Natural killer cell (primary cell): Measurements from ENCODE around the gene EHD4. TPM values are rescaled to one million over a fixed set of nuclear protein-coding genes. Genes with fewer than 3 reads are reported as not detected.

ENCODE experiments used
- ATAC-seq, 3 donors: fragments of 150-1000 bp in 2 of 3; fragments of 200-7000 bp in 1 of 3; cut with Tn5 transposase; 1 replicate in 1 of 3; 2 replicates in 2 of 3; pipeline ENCODE4 v1.10.0; 2021; ENCODE audit warnings: mild to moderate bottlenecking in 2 of 3, moderate library complexity in 2 of 3
- DNase-seq, 2 donors: peaks; one replicate each; pipeline versions ENCODE4 v3.0.0 to v3.0.0-alpha.2; 2013 to 2021; ENCODE audit warnings: mixed read lengths in 1 of 2
- H3K27ac ChIP-seq: one replicate; pipeline ENCODE4 v1.5.1; 2013; ENCODE audit warnings: mild to moderate bottlenecking, low read length
- H3K27me3 ChIP-seq: one replicate; pipeline ENCODE4 v1.6.1; 2013; ENCODE audit warnings: low read length; ENCODE audit not compliant: control insufficient read depth, insufficient read depth
- H3K36me3 ChIP-seq: one replicate; pipeline ENCODE4 v1.6.1; 2013; ENCODE audit warnings: low read length; ENCODE audit not compliant: control insufficient read depth, insufficient read depth
- H3K4me1 ChIP-seq: one replicate; pipeline ENCODE4 v1.6.1; 2013; ENCODE audit warnings: low read length; ENCODE audit not compliant: control insufficient read depth, insufficient read depth
- H3K4me3 ChIP-seq: one replicate; pipeline ENCODE4 v1.5.1; 2013; ENCODE audit warnings: low read length
- H3K9me3 ChIP-seq: one replicate; pipeline ENCODE4 v1.6.1; 2013; ENCODE audit warnings: low read length; ENCODE audit not compliant: control insufficient read depth, insufficient read depth
- H3K27ac Mint-ChIP-seq, 2 donors: one replicate each; pipeline ENCODE4 v1.8.0; 2022; ENCODE audit warnings: mild to moderate bottlenecking in 2 of 2, mixed read lengths in 2 of 2, moderate library complexity in 1 of 2
- H3K27me3 Mint-ChIP-seq, 2 donors: one replicate each; pipeline ENCODE4 v1.8.0; 2022; ENCODE audit warnings: low read depth in 2 of 2, mixed read lengths in 2 of 2
- H3K36me3 Mint-ChIP-seq: one replicate; pipeline ENCODE4 v1.8.0; 2022; ENCODE audit warnings: mixed read lengths
- H3K4me1 Mint-ChIP-seq, 2 donors: one replicate each; pipeline ENCODE4 v1.8.0; 2022; ENCODE audit warnings: mixed read lengths in 2 of 2
- H3K4me3 Mint-ChIP-seq: one replicate; pipeline ENCODE4 v1.8.0; 2022; ENCODE audit warnings: mild to moderate bottlenecking, moderate library complexity, mixed read lengths
- H3K9me3 Mint-ChIP-seq, 2 donors: one replicate each; pipeline ENCODE4 v1.8.0; 2022; ENCODE audit warnings: mixed read lengths in 2 of 2
- WGBS: methylation state at CpG from one replicate; pipeline ENCODE4 v1.1.7; 2013; ENCODE audit warnings: missing lambda C conversion rate; ENCODE audit not compliant: insufficient coverage; 5-methylcytosine and 5-hydroxymethylcytosine counted together
- intact Hi-C: fragments of 100-400 bp; cut with micrococcal nuclease; formaldehyde crosslinking; loops from one replicate; pipeline ENCODE4 v1.14.2; 2022
- total RNA-seq, 4 donors: library from RNA; stranded (reverse); fragments of 120-200 nt in 1 of 4; gene quantifications; one replicate each; pipeline versions ENCODE4 v1.2.3 to v1.2.4, GENCODE V29; 2013 to 2022
- TF ChIP-seq, protein P1 (sequence below): fragments of 200-600 bp; IDR thresholded peaks from one replicate; pipeline ENCODE4 v1.8.0; 2022; ENCODE audit warnings: antibody characterized with exemption

The EHD4 gene
- total RNA-seq, 3 donors from 2014 or later (not counting 1 experiment from before 2014, with no cell fraction given), result 28.4 to 34.6 (median 31.7) TPM

DNA sequence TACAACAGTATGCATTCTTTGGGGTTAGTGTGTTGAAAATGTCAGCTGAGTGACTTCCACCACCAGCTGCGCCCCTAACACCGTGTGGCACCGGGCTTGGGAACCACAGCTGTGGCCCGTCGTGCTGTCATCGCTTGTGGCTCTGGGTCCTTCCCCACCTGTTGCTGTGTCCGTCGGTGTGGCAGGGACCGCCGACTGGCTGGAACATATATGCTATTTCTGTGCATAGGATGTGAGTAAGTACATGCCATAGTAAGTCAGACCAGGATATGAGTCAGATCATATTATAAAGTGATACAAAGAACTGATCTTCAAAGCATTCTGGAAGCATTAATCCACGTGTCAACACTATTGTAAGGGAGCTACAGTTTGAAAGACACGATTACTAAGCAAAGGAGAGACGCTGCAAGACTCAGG is 31.9 kb downstream of the EHD4 start:
- ATAC-seq, result peak in 2 of 3 donors; percentile 9 to 35

DNA sequence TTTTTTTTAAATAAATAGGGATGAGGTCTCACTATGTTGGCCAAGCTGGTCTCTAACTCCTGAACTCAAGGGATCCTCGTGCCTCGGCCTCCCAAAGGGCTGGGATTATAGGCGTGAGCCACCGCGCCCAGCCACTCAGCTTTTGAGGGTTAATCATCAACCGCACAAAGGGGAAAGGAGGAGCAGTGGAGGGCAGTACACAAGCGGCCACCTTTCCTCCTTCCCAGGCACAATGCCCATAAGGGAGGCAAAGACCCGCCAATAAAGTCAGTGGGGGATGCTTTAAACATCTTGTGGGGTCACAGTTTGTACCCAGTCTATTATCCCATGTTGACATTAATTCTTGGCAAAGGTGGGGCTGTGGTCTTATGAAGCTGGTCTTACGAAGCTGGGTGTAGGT is 32.4 kb downstream of the EHD4 start:
- Mint-ChIP-seq H3K36me3 (no peaks in the 10 kb centered on the region), H3K9me3 (no peaks in the 10 kb centered on the region), H3K27me3 (no peaks in the 10 kb centered on the region), H3K27ac (peak overlapping the region; percentile 52 to 74), H3K4me3 (no peak overlapping the region), H3K4me1 (peaks cover 31 to 41% of the 10 kb centered on the region in 2 donors)
- ATAC-seq (no peak), DNase-seq (no peak)
- Histone ChIP-seq H3K36me3 (peaks cover 5% of the 10 kb centered on the region), H3K4me1 (peaks cover 33% of the 10 kb centered on the region), H3K9me3 (no peaks in the 10 kb centered on the region), H3K4me3 (no peak overlapping the region), H3K27me3 (no peaks in the 10 kb centered on the region), H3K27ac (no peak overlapping the region)
- intact Hi-C loops, result no loop called here
- TF ChIP-seq, protein P1, sequence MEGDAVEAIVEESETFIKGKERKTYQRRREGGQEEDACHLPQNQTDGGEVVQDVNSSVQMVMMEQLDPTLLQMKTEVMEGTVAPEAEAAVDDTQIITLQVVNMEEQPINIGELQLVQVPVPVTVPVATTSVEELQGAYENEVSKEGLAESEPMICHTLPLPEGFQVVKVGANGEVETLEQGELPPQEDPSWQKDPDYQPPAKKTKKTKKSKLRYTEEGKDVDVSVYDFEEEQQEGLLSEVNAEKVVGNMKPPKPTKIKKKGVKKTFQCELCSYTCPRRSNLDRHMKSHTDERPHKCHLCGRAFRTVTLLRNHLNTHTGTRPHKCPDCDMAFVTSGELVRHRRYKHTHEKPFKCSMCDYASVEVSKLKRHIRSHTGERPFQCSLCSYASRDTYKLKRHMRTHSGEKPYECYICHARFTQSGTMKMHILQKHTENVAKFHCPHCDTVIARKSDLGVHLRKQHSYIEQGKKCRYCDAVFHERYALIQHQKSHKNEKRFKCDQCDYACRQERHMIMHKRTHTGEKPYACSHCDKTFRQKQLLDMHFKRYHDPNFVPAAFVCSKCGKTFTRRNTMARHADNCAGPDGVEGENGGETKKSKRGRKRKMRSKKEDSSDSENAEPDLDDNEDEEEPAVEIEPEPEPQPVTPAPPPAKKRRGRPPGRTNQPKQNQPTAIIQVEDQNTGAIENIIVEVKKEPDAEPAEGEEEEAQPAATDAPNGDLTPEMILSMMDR, result no peak
- WGBS, result 90% methylated on average over 8 of the region's 9 CpGs

More for the DNA sequence above, 31.9 kb downstream of the EHD4 start:
- Histone ChIP-seq H3K4me3 (no peak overlapping the region), H3K4me1 (peaks cover 28% of the 10 kb centered on the region), H3K36me3 (peaks cover 5% of the 10 kb centered on the region), H3K27ac (no peak overlapping the region), H3K9me3 (no peaks in the 10 kb centered on the region), H3K27me3 (no peaks in the 10 kb centered on the region)
- WGBS, result 73% methylated on average over 13 of the region's 13 CpGs
- Mint-ChIP-seq H3K27ac (peak overlapping the region; percentile 52 to 74), H3K4me1 (peaks cover 27 to 37% of the 10 kb centered on the region in 2 donors), H3K4me3 (no peak overlapping the region), H3K27me3 (no peaks in the 10 kb centered on the region), H3K36me3 (no peaks in the 10 kb centered on the region), H3K9me3 (no peaks in the 10 kb centered on the region)
- DNase-seq, result peak in 1 of 2 donors; percentile 46
- TF ChIP-seq, protein P1, result no peak
- intact Hi-C loops, result no loop called here

DNA sequence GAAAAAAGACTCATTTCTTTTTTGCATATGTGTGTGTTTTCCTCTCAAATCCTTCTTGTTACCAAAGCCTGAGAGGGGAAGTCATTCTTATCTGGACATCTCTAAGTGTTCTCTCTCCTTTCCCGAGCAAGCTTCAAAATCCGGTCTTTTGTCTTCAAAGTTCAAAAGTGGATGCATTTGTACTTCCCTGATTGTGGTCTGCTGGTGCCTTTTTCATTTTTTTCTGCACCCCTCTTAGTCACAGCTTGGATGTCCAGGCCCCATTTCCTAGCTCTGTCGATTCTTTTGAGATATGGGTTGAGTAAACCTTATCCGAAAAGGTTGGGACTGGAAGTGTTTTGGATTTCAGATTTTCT is 34.8 kb downstream of the EHD4 start:
- Mint-ChIP-seq H3K4me3 (peak overlapping the region; percentile 66), H3K4me1 (peaks cover 40 to 45% of the 10 kb centered on the region in 2 donors), H3K9me3 (no peaks in the 10 kb centered on the region), H3K27ac (peak overlapping the region; percentile 93 to 94), H3K27me3 (no peaks in the 10 kb centered on the region), H3K36me3 (no peaks in the 10 kb centered on the region)
- WGBS, result 24% methylated on average over 2 of the region's 4 CpGs
- Histone ChIP-seq H3K4me1 (peaks cover 50% of the 10 kb centered on the region), H3K4me3 (no peak overlapping the region), H3K9me3 (no peaks in the 10 kb centered on the region), H3K27ac (peak overlapping the region; percentile 96), H3K36me3 (peaks cover 5% of the 10 kb centered on the region), H3K27me3 (no peaks in the 10 kb centered on the region)
- TF ChIP-seq, protein P1, result peak; percentile 7
- DNase-seq (no peak), ATAC-seq (no peak)
- intact Hi-C loops, result loop anchor here (1.0 to 2.0 kb wide), 3 partner anchors 35 to 163 kb away; partner anchors contain the start of genes EHD4, MAPKBP1 and SPTBN5
